GM18505 (cell line): ENCODE data around the gene YPEL1.
"Not testable (repeated sequence)": the region's sequence is repeated elsewhere in the genome, so short reads cannot be mapped to it uniquely, and the experiment has no call there.

Experiments used
- ATAC-seq: cut with Tn5 transposase; IDR thresholded peaks from one replicate; pipeline ENCODE4 v1.9.1; 2021; ENCODE audit not compliant: unreplicated experiment
- POLR2A ChIP-seq: IDR thresholded peaks from 4 replicates; pipeline ENCODE4 v1.6.1; 2011; ENCODE audit warnings: borderline replicate concordance; ENCODE audit not compliant: insufficient read depth, insufficient read length; ENCODE audit errors: extremely low read depth

The YPEL1 gene

DNA sequence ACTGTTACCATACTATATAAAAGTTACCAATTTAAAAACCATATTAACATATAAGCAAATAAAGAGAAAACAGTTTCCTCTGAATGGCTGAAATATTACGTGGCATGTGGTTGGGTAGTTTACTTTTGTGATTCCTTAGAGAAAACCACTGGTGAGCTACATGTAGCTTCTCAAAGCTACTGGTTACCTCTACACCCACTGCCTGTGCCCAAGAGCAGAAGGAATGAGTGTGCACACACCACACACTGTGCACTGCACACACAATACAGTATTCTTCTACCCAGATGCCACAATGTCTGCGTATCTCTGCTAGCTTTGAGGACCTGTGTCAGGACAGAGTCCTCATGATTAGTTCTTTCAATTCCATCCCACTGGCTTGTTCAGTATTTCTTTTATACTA lies 25.5 kb upstream of the YPEL1 start:
- no peak for TF ChIP-seq POLR2A
- ATAC-seq, result no peak

DNA sequence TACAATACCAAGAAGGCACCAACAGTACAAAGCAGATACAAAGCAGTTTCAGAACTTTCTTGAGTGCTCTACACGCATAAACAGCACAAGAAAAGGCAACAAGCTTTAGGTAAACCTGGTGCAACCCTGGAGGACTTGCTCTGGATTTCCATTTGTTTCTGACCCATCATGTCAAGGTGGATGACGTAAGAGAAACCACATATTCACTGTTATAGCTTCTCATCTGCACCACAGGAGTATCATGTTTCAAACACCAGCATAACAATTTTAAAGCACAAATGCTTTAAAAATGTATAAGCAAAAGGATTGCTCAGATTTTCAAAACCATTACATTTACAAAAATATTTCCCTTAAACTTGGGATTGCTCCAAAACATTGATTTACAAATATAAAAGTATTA lies 25.0 kb upstream of the YPEL1 start:
- ATAC-seq, result no peak

DNA sequence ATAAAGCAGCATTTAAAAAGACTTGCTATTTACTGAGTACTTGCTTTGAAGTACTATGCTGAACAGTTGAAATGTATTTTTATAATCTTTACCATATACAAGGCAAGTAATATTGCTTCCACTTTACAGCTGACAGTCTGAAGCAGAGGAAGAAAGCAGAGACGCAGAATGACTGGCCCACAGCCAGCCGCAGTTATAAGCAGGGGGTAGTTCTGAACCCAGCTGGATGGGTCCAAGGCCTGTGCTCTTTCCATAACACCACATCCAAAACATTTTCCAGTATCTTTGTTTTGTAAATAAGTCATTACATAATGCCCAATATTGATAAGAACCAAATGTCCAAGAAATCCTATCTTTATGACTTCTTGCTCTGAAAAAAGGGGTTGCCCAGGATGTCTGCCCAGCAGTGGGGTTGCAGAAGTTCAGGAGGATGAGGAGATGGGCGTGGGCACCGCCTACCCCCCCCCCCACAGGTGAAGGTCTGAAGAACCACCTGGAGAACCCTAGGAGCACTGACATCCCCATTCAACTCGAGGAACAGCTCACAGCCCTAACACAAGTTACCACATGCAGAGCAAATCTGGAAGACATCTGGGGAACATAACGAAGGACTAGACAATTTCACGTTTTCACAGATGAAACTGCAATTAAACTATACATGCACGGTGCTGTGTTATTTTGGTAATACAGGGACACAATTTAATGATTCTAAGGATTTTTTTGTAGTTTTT lies 24.2 kb upstream of the YPEL1 start:
- no peak for ATAC-seq
- TF ChIP-seq POLR2A, result no peak

More for the DNA sequence above, 25.0 kb upstream of the YPEL1 start:
- TF ChIP-seq POLR2A, result no peak

DNA sequence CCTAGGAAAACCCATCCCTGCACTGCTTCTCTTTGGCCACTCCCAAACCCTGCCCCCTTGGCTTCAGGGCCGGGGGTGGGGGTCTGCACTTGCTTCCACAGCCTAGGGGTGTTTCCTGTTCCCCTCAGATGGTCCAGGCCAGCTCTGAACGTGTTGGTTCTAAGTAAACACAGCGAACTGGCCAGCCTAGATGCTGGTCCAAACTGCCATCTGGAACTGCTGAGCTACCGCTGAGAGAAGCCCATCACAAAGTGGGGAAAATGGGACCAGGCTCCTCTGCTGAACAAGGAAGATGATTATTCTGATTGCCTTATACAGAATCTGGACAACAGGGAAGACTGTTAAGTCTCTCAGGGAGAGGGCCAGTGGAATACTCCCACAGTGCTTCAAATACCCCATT lies 23.5 kb upstream of the YPEL1 start:
- ATAC-seq, result no peak
- no peak for TF ChIP-seq POLR2A

DNA sequence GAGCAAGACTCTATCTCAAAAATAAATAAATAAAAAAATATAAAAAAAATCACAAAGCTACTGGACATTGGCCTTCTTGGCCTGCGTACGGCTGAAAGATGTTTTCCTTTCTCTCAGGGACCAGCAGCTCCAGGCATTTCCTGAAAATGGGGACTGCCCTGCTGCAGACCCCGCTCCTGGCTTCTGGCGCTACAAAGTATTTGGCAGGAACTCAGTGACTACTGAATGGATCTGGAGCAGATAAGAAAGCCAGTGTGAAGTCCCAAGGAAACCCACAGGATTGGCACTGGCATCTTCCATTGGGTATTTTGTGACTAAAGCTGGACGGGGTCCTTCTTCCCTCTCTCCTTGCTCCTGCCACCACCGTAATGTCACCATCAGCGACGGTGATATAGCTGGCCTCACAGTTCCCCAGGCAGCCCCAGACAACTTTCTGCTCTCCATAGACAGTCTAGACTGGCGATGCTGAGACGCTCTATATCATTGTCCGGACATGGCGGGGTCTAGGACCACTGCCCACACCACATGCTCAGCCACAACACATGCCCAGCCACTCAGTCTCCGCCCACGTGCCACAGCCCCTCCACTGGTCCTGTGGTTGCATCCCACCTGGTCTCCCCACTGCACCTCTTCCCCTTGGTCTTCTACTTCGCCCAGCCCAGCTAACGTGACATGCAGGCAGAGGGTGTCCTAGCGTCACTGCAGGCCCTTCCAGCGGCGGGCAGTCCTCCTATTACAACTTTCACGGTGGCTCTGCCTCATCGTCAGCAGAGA lies 22.7 kb upstream of the YPEL1 start:
- TF ChIP-seq POLR2A, result no peak
- ATAC-seq, result no peak

DNA sequence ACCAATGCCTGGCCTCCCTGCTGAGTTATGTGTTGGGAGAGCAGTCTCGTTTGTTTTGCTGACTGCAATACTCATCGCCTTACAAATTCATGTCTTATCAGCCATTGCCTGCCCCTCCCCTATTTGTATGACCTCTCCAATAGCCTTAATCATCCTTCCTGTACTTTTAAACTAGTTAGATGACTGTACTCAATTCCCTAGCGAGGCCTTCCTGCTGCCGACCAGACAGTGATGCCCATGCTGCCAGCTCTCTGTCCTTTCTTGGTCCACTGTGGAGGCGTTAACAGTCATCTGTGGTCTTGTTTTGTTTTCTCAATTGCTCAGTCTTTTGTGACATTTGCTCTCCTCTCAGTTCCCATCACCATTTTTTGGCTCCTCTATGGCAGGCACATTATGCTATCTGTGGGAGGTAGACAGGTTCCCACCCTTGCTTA lies 20.3 kb upstream of the YPEL1 start:
- TF ChIP-seq POLR2A, result no peak
- ATAC-seq, result no peak

DNA sequence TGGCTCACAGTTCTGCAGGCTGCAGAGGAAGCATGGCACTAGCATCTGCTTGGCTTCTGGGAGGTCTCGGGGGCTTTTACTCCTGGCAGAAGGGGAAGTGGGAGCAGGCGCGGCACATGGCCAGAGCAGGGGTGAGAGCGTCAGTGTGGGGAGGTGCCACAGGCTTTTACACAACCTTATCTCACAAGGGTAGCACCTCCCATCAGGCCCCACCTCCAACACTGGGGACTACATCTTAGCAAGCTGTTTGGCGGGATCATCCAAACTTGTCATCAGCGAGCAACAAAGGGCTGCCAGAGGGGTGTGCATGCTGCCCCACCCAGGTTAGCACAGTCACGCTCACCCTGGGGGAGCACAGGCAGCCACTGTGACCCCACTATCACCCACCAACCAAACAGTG lies 18.9 kb upstream of the YPEL1 start:
- no peak for ATAC-seq
- no peak for TF ChIP-seq POLR2A

DNA sequence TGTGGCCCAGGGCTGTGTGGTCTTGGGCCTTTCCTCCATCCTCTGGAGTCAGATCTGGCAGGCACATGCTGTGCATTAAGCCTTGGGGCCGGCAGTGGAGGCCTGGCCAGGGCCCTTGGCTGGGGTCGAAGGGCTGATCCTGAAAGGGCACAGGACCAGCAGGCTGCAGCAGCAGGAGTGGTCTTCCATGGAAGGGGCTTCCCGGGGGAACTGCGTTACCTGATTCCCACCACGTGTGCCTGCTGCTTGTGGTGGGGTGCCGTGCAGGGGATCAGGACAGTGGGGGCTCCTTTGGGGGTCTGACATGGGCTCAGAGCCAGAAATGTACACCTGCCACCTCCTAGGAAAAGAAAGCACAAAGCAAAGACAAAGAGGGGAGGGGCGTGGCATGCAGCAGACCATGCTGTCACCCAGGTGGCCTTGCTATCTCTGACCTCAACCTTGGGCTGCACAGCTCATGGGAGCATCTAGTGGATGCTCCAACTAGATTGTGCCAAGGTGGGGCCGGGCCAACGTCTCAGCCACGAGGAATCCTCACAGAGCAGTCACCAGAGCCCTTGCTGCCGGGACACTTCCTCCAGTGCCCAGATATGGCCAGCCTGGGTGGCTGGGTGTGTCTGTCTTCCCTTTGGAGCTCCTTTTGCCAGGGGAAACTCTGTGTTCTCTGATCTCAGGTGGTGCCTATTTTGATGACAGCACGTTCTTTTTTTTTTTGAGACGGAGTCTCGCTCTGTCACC lies 17.9 kb upstream of the YPEL1 start:
- no peak for ATAC-seq
- no peak for TF ChIP-seq POLR2A

DNA sequence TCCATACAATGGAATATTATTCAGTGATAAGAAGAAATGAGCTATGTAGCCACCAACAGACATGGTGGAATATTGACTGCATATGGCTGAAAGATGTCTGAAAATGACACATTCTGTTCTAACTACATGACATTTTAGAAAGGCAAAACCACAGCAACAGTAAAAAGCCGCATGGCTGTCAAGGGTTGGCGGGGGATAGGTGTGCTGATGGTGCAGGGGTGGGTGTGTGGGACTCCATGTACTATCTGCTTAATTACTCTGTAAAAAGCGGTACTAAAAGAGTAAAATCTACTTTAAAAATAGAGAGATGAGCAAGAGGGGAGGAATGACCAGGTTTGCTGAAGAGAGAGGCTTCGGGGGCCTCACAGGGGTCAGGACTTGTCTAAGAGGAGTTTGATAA lies 16.7 kb upstream of the YPEL1 start:
- ATAC-seq, result no peak
- no peak for TF ChIP-seq POLR2A

DNA sequence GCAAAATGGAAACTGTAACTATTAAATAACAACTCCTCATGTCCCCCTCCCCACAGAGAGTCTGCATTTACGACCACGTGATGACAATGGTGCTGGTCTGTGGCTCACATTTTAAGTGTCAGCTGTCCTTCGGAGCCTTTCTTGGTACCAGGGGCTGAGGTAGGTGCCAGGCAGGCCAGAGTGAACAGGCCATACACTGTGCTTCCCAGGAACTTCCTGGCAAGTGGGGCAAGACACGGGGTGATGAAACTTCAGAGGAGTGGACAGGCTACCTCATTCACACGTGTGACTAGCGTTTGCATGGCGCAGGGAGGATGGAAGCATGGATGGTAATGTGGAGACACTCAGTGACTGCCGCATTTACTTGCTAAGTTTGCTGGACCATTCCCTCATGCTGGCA lies 10.4 kb upstream of the YPEL1 start:
- ATAC-seq, result no peak
- TF ChIP-seq POLR2A, result no peak

DNA sequence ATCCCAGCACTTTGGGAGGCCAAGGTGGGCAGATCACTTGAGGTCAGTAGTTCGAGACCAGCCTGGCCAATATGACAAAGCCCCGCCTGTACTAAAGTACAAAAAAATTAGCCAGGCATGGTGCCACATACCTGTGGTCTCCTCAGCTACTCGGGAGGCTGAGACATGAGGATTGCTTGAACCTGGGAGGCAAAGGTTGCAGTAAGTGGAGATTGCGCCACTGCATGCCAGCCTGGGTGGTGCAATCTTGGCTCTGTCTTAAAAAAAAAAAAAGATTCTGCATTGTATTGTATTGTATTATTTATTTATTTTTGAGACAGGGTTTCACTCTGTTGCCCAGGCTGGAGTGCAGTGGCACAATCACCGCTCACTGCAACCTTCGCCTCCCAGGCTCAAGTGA lies 9.3 kb upstream of the YPEL1 start:
- ATAC-seq, result not testable (repeated sequence)

DNA sequence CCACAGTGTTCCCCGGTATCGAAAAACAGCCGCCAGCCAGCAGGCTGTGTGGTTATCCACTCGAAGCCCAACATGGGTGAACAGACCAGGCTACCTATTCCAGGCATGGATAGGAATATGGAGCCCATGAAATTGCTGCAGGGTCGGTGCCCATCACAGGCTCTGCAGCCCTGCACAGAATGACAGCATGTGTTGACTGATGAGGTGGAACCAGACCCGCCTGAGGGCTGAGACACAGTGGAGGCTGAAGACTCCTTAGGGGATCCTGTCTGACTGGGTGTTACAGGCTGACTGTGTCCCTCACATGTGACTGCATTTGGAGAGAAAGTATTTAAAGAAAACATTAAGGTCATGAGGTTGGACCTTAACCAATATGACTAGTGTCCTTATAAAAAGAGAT lies 6.2 kb upstream of the YPEL1 start:
- ATAC-seq, result no peak
- no peak for TF ChIP-seq POLR2A

DNA sequence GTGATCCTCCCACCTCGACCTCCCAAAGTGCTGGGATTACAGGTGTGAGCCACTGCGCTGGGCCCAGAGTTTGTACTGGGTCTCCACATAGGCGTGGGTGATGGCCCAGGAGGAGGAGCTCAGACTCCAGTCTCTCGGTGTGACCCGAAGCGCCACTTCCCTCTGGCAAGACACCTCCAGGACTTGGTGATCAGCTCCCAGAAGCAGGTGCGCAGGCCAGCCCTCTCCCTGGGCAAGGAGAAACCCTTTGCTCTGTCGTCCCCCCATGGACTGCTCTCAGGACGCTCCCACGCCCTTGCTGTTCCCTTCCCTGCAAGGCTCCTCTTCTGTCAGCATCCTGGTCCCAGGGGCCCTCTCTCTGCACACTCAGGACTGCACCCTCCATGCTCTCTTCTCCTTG lies 5.5 kb upstream of the YPEL1 start:
- ATAC-seq, result no peak

More for the DNA sequence above, 5.5 kb upstream of the YPEL1 start:
- TF ChIP-seq POLR2A, result no peak
